Activated CD8-positive, alpha-beta memory T cell treated with anti-CD3 and anti-CD28 coated beads for 48 hours (primary cell): ENCODE data around the gene CCDC127.

Source experiments
- DNase-seq, 3 experiments: peaks; one replicate each; pipeline ENCODE4 v3.0.0-alpha.2; 2020; ENCODE audit warnings: low read depth in 2 of 3, low spot score in 2 of 3

The CCDC127 gene

DNA sequence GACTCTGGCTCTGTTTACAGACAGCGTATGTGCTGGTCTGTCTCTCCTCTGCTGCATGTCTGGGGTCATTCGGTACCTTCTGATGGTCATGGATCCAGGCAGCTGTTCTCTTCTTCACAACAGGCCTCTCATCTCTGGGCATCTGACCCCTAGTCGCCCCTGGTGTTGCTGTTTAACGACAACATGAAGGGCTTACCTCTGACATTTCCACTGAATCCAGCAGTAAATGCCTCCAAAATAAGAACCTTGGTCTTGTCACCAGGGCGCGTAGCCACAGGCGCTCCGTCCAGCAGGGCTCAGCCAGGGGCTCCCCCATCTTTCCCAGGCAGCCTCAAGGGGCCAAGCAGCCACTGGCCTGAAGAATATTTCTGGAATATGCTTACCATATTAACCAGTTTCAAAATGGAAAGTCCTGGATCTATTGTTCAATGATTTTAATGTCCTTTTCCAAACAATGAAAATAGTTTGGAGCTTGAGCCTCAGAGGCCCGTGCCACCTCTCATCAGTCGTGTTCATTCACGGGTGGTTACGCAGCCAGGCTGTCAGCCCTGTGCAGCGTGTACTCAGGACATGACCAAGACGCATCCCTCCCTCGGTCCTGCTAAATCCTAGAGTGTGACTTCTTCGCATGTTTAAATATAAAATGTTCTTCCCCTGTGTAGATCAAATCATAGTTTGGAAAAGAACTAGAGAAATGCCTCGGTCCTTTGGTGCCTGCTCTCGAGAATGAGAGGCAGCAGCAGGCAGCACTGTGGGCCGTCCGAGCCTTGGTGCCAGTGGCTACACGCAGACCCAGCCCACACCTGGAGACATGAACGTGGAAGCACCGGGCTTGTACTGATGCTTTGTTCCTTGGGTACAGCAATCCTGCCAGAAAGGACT is 56.8 kb downstream of the CCDC127 start:
- no peak for DNase-seq

DNA sequence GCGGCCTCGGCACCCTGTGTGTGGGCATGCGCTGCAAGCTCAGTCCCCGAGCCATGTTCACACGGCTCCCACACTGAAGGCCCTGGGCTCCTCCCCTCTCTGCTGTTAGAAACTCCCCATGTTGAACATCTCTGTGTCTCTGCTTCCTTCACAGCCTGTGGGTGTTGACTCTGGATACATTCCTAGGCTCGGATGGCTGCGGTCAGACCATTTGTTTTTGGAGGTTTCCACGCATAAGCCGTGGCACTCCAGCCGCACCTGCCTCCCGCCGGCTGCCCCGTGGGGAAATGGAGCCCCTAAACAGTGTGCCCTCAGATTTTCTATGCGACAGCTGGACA is 57.8 kb downstream of the CCDC127 start:
- DNase-seq, result no peak

DNA sequence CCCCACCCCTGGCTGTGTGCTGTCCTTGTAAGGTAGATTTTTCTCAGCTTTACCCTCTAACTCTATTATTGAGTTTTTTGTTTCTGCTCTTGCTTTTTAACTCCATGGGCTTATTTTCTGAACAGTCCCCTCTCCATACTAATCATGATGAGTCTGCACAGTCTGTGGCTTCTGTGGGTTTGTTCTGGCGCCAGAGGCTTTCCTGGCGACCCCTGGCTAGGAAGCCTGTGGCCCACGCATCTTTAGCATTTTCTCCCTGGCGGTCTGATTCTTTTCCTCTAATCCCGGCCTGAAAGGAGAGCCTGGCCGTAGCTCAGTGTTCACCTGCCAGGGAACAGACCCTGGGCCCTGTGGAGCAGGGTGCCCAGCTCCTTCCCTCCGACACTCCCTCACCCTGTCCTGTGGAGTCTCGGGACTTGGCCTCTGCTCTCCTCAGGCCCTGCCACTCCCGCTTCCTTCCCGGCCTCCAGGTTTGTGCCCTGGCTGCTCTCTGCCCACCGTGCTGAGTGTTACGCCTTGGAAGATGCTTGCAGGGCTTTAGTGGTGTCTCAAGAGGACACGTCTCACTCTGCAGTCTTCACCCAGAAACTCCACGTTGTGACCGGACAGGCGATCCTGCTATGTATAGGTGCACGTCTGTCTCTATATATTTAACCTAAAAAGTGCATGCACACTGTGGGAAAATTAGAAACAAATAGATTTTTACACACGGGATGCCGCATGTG is 58.3 kb downstream of the CCDC127 start:
- no peak for DNase-seq

DNA sequence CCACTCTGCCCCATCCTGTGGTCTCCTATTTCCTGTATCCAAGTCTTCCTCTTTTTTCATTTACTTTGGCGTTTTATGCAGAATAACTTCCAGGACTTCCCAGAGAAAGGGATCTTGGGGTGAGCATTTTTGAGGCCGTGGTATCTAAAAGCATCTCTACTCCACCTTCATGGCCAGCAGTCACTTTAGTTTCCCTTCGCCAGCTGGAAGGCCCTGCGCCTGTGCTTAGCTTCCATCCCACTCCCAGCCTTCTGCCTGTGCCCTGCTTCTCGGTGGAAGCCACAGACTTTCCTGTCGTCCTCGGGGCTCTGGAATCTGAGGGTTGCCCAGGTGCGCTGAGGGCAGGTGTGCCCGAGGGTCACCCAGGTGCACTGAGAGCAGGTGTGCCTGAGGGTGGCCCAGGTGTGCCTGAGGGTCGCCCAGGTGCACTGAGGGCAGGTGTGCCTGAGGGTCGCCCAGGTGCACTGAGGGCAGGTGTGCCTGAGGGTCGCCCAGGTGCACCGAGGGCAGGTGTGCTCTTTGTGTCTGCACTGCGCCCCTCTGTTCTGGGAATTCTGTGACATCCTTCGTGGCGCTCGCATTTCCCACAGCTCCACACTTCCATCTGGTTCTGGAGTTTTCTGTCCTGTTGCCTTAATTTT is 59.0 kb downstream of the CCDC127 start:
- no peak for DNase-seq

- DNase-seq, result no peak
Observed at GRCh38 chr5:157801-158200, 60.2 kb downstream of the CCDC127 start.

GRCh38 chr5:157126-157715 is 60.7 kb downstream of the CCDC127 start:
- DNase-seq, result no peak

DNA sequence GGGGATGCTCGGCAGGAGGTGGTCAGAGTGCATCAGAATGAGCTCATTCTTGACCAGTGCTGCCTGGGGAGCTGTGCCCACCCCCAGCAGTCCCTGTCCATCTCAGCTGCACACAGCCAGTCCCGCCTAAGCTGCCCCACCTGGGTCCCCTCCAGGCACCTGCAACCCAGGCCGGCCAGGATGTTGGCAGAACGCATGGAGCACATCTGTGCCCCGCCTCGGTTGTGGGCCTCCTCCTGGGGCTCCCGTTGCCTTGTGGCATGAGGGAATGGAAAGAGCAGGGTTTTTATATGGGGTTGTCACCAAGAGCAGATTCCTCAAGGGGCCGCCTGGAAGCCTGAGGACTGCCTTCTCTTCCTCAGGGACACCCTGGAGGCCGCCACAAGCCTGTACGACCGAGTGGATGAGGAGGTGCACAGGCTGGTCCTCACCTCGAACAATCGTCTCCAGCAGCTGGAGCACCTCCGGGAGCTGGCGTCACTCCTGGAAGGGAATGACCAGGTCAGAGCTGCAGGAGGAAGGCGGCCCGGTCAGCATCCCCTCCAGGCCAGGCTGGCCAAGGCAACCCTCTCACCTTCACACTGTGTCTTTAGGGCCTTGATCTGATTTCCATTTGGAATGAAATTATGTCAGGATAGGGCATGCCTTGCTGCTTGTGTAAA is 61.4 kb downstream of the CCDC127 start:
- DNase-seq, result no peak

DNA sequence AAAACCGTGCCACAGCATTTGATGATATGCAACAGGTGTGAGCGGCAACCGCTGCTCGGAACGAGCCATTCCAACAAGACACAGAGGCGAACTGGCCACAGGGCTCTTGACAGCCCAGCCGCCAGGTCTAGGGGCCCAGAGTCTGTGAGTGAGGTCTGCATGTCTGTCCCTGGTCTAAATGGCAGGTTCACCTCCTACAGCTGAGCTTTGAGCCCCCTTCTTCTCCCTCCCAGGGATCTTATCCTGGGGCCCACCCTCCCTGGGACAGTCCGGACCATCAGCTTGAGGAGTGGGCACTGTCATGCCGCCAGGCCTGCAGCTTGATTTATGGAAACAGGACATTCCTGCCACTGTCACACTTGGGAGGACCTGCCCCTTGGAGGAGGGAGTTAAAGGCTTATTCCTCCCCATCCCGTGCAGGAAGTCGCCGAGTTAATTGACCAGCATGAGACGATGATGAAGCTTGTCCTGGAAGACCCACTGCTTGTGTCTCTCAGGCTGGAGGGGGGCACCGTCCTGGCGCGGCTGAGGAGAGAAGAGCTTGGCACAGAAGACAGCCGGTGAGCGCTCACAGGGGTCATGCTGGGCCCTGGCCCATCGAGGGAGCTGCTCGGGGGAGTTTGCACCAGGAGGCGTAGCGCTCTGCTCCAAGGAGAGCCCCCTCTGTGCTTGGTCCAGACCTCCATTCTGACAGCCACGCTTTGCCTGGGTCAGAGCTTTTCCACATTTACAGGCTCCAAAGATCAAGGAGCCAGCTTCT is 62.1 kb downstream of the CCDC127 start:
- no peak for DNase-seq

DNA sequence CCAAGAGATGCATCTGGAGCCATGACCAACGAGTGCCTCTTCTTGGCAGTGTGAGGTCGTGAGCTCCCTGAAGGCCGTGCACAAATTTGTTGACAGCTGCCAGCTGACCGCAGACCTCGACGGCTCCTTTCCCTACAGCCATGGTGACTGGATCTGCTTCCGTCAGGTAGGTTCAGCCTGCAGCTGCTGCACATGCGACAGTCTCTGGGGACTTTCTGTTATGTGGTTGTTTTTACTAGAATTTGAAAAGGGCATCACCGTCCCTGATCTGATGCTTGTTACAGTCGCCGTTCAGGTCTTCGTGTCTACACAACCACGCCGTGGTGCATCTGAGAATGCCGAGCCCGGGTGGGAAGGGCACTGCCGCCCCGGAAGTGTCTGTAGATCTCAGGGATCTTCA is 63.1 kb downstream of the CCDC127 start:
- no peak for DNase-seq

- no peak for DNase-seq
Observed at GRCh38 chr5:154236-154635, 63.7 kb downstream of the CCDC127 start.

- no peak for DNase-seq
Observed at GRCh38 chr5:153256-153655, 64.7 kb downstream of the CCDC127 start.

DNA sequence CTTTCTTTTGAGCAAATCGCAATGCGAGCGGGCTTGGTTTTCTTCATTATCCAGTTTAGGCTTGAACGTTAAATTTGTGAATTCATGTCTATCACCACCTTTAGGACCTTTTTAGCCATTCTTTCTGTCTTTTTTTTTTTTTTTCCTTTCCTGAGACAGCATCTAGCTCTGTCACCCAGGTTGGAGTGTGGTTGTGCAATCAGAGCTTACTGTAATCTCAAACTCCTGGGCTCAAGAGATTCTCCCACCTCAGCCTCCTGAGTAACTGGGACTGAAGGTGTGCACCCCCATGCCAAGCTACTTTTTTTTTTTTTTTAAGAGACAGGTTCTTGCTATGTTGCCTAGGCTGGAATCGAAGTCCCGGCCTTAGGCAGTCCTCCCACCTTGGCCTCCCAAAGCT is 65.9 kb downstream of the CCDC127 start:
- DNase-seq, result no peak

DNA sequence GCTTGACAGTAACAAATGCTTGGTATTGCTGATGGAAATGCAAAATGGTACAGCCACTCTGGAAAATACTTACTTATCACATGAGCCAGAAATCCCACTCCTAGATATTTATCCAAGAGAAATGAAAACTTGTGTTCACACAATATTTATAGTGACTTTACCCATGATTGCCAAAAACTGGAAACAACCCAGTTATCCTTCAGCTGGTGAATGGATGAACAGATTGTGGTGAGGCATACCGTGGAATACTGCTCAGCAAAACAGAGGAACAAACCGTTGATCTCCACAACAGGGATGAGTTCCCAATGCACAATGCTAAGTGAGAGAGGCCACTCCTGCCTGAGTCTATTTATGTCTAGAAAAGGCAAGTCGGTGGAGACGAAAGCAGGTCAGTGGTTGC is 67.2 kb downstream of the CCDC127 start:
- DNase-seq, result no peak

DNA sequence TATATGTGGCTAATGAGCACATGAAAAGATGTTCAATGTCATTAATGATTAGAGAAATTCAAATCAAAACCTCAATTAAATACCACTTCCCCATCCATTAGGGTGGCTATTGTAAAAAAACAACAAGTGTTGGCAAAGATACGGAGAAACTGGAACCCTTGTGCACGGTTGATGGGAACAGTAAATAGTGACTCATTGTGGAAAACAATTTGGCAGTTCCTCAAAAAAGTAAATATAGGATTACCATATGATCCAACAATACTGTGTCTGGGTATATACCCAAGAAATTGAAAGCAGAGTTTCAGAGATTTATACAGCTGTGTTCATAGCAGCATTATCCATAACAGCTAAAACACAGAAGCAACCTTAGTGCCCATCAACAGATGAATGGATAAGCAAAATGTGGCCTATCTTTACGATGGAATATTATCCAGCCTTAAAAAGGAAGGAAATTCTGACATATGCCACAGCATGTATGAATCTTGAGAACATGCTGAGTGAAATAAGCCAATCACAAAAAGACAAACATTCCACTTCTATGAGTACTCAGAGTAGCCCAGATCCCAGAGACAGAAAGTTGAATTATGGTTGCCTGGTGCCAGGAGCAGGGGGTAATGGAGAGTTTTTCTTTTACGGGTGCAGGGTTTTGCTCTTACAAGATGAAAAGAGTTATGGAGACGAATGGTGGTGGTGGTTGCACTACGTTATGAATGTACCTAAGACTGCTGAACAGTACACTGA is 68.0 kb downstream of the CCDC127 start:
- DNase-seq, result no peak

DNA sequence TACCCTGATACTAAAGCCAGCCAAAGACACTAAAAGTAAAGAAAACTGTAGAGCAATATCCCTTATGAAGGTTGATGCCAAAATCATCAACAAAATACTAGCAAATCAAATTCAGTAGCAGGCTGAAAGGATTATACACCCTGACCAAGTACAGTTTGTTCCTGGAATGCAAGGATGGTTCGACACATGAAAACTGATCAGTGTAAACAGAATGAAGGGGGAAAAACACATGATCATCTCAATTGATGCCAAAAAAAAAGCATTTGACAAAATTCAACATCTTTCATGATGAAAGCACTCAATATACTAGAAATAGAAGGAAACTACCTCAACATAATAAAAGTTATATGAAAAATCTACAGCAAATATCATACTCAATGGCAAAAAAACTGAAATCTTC is 70.2 kb downstream of the CCDC127 start:
- no peak for DNase-seq
